GM10266 (cell line): ENCODE results near the gene NF1.

Experiments used
- DNase-seq: peaks from one replicate; pipeline ENCODE4 v3.0.0; 2012; ENCODE audit errors: extremely low spot score
- CTCF ChIP-seq: IDR thresholded peaks from 2 replicates; pipeline ENCODE4 v1.5.1; 2012; ENCODE audit warnings: mild to moderate bottlenecking, low read depth; ENCODE audit not compliant: control insufficient read depth, insufficient read depth; ENCODE audit errors: missing control alignments

The NF1 gene

GRCh38 chr17:31113939-31114338, 19.2 kb downstream of the NF1 start:
- TF ChIP-seq CTCF = no peak
- no peak for DNase-seq

GRCh38 chr17:31114956-31115555, 20.3 kb downstream of the NF1 start:
- no peak for DNase-seq
- TF ChIP-seq CTCF = no peak

GRCh38 chr17:31116167-31116566, 21.4 kb downstream of the NF1 start:
- DNase-seq = no peak
- TF ChIP-seq CTCF = no peak

GRCh38 chr17:31122746-31123145, 28.0 kb downstream of the NF1 start:
- DNase-seq = no peak
- TF ChIP-seq CTCF = no peak

GRCh38 chr17:31126318-31126717, 31.5 kb downstream of the NF1 start:
- DNase-seq = no peak
- TF ChIP-seq CTCF = no peak

- no peak for TF ChIP-seq CTCF
- no peak for DNase-seq
Measured at GRCh38 chr17:31128241-31128640, 33.5 kb downstream of the NF1 start.

- TF ChIP-seq CTCF = no peak
Measured at GRCh38 chr17:31130286-31131224, 35.8 kb downstream of the NF1 start.

More at GRCh38 chr17:31130286-31131224, 35.8 kb downstream of the NF1 start:
- no peak for DNase-seq
